Pancreas (tissue), 10 donors: ENCODE data around the gene C2CD4C. TPM values are rescaled to one million over a fixed set of nuclear protein-coding genes. Genes with fewer than 3 reads are reported as not detected.
A peak's percentile ranks its signal among the peaks of the same experiment; 100 is the strongest.

Experiments used
- ATAC-seq, 4 donors: fragments of 200-7000 bp; cut with Tn5 transposase; one replicate each; pipeline versions ENCODE4 v1.8.0 to v1.9.1; 2020; ENCODE audit warnings: mild to moderate bottlenecking in 4 of 4, moderate library complexity in 4 of 4
- DNase-seq, 6 donors: peaks; one replicate each; pipeline ENCODE4 v3.0.0-alpha.2; 2020
- FAIRE-seq: peaks from 2 replicates; lab custom pipeline; 2012; peaks lifted over from hg19 to GRCh38; lab: Jason Lieb, UNC
- H3K27ac ChIP-seq, 4 donors: fragments of 200-600 bp; sonication (generic); 1 replicate in 3 of 4; 2 replicates in 1 of 4; pipeline versions ENCODE4 v1.5.0 to v1.8.0; 2020
- H3K27me3 ChIP-seq, 4 donors: fragments of 200-600 bp; one replicate each; pipeline ENCODE4 v1.8.0; 2021
- H3K36me3 ChIP-seq, 3 donors: fragments of 200-600 bp; sonication (generic) in 1 of 3; one replicate each; pipeline versions ENCODE4 v1.5.0 to v1.8.0; 2020 to 2021
- H3K4me1 ChIP-seq, 3 donors: fragments of 200-600 bp; one replicate each; pipeline ENCODE4 v1.8.0; 2021
- H3K4me3 ChIP-seq, 4 donors: fragments of 200-600 bp; sonication (generic) in 2 of 4; one replicate each; pipeline versions ENCODE4 v1.5.0 to v1.8.0; 2020 to 2021
- H3K9me3 ChIP-seq, 4 donors: fragments of 200-600 bp; one replicate each; pipeline ENCODE4 v1.8.0; 2021
- CTCF ChIP-seq, 4 donors: fragments of 200-600 bp; sonication (generic) in 3 of 4; IDR thresholded peaks; one replicate each; pipeline versions ENCODE4 v1.5.0 to v1.8.0; 2021; ENCODE audit warnings: antibody characterized with exemption in 4 of 4
- WGBS, 2 donors: extraction: QIAGEN DNeasy Blood & Tissue Kit; methylation state at CpG; one replicate each; pipeline ENCODE4 v1.1.7; 2013; 5-methylcytosine and 5-hydroxymethylcytosine counted together
- intact Hi-C, 3 donors: fragments of 100-400 bp; cut with DNase I; formaldehyde crosslinking; loops; one replicate each; pipeline versions ENCODE4 v1.11.1 to v1.14.2; 2022
- polyA plus RNA-seq, 2 donors: library from polyadenylated mRNA; stranded (reverse); fragments of 200-250 nt; gene quantifications; one replicate each; pipeline ENCODE4 v1.2.3, GENCODE V29; 2013
- total RNA-seq, 6 donors: library from RNA; stranded (reverse); fragmentation: NEBNext Ultra II Directional in 4 of 6; extraction: Animal tissue kit (Norgen Biotek cat#: 25700) in 4 of 6; gene quantifications; one replicate each; pipeline versions ENCODE4 v1.2.1 to v1.2.4, GENCODE V29; 2021 to 2023
- donor health status: healthy with polysubstance abuse.
- donor health status: DM: no; HTN: no; CAD: no; lungs with moderate emphysema.
- donor health status: DM: no; HTN: no; CAD: no.
- donor health status: control.
- donor health status: control.
- donor health status: Bipolar disorder and iron deficiency.
- donor health status: DM: yes; HTN: yes; CAD: no.
- donor health status: DM: no; HTN: no; CAD: no.
- donor health status: DM: no; HTN: no; CAD: no.
- donor health status: DM: yes; HTN: yes; CAD: no.

C2CD4C gene
- total and polyA plus RNA-seq, 8 donors: 0.16 to 2.1 (median 0.90) TPM

- DNase-seq: peak in 1 of 6 donors; percentile 12
- FAIRE-seq: no peak
- H3K27me3 ChIP-seq: peaks cover 0 to 7% (median 0%) of the 10 kb centered on the region in 4 donors
- no peak for TF ChIP-seq CTCF (IDR thresholded peaks at IDR 0.05)
- no peaks in the 10 kb centered on the region for H3K36me3 ChIP-seq
- H3K4me3 ChIP-seq: no peak overlapping the region
- no peaks in the 10 kb centered on the region for H3K9me3 ChIP-seq
- intact Hi-C loops: no loop called here
- H3K4me1 ChIP-seq: no peaks in the 10 kb centered on the region
- 74 to 83% methylated on average over 16 of the region's 16 CpGs for WGBS, 2 donors
- H3K27ac ChIP-seq: no peak overlapping the region
- ATAC-seq: no peak
These were observed 29.2 kb downstream of the C2CD4C start for GRCh38 chr19:379796-380195.

- ATAC-seq (no peak), FAIRE-seq (no peak), DNase-seq (no peak)
- no peaks in the 10 kb centered on the region for H3K9me3 ChIP-seq
- H3K36me3 ChIP-seq: no peaks in the 10 kb centered on the region
- no peak for TF ChIP-seq CTCF (IDR thresholded peaks at IDR 0.05)
- H3K4me1 ChIP-seq: no peaks in the 10 kb centered on the region
- no peak overlapping the region for H3K27ac ChIP-seq
- no peak overlapping the region for H3K4me3 ChIP-seq
- peaks cover 0 to 7% (median 0%) of the 10 kb centered on the region in 4 donors for H3K27me3 ChIP-seq
- WGBS, 2 donors: 60 to 67% methylated on average over 14 of the region's 14 CpGs
- intact Hi-C loops: no loop called here
These were observed 30.2 kb downstream of the C2CD4C start for GRCh38 chr19:378706-379105.

GRCh38 chr19:377801-378581 lies 31.0 kb downstream of the C2CD4C start:
- ATAC-seq (peak in 1 of 4 donors; percentile 36), DNase-seq (no peak), FAIRE-seq (no peak)
- Histone ChIP-seq H3K27me3 (peaks cover 0 to 4% (median 0%) of the 10 kb centered on the region in 4 donors), H3K36me3 (no peaks in the 10 kb centered on the region), H3K4me3 (no peak overlapping the region), H3K9me3 (no peaks in the 10 kb centered on the region), H3K4me1 (no peaks in the 10 kb centered on the region), H3K27ac (no peak overlapping the region)
- 51 to 54% methylated on average over 38 of the region's 38 CpGs for WGBS, 2 donors
- intact Hi-C loops: no loop called here
- TF ChIP-seq CTCF (IDR thresholded peaks at IDR 0.05): no peak

- H3K27ac ChIP-seq: no peak overlapping the region
- TF ChIP-seq CTCF (IDR thresholded peaks at IDR 0.05): no peak
These were observed 32.9 kb downstream of the C2CD4C start for GRCh38 chr19:376111-376470.

More at GRCh38 chr19:376111-376470, 32.9 kb downstream of the C2CD4C start:
- 79 to 83% methylated on average over 8 of the region's 8 CpGs for WGBS, 2 donors
- DNase-seq: no peak
- H3K4me1 ChIP-seq: no peaks in the 10 kb centered on the region
- intact Hi-C loops: no loop called here
- FAIRE-seq: no peak
- H3K9me3 ChIP-seq: no peaks in the 10 kb centered on the region
- H3K36me3 ChIP-seq: no peaks in the 10 kb centered on the region
- H3K4me3 ChIP-seq: no peak overlapping the region
- ATAC-seq: no peak
- H3K27me3 ChIP-seq: no peaks in the 10 kb centered on the region
